Activated gamma-delta T cell (primary cell): Measurements from ENCODE around the gene ADARB1.

Experiments used
- DNase-seq: peaks from one replicate; lab custom pipeline; 2025; lab: John Stamatoyannopoulos, UW

Gene ADARB1

DNA sequence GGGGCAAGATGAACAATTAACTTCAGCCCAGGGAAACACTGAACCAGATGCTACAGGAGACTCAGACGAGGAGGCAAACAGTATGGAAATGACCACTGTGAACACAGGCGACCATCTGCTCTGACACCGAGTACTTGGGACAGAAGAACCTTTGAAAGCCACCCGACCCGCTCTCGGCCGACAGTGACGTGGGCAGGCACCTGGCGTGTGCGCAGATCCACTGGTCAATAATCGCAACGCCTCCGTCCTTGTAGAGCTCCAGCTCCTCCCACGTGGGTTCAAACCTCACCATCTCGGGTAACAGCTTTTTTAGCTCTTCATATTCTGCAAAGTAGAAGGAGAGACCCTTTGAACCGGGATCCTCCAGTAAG, 193.0 kb downstream of the ADARB1 start:
- DNase-seq = no peak

DNA sequence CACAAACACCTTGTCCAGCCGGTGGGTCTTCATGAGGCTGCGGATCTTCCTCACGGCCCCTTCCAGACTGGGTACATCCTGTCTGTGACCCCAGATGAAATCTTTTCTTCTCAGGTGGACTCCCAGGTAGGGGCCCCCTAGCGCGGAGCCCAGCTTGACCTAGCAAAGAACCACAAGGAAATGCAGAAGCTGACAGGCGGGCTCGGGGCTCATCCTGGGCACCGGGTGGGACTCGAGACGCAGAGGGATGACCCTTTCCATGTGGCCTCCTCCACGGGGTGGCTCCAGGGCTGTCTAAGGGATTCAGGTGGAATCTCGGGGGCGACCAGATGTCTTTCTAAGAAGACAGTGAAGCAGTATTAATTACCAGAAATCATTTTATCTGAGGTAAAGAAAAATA, 195.5 kb downstream of the ADARB1 start:
- DNase-seq = no peak

DNA sequence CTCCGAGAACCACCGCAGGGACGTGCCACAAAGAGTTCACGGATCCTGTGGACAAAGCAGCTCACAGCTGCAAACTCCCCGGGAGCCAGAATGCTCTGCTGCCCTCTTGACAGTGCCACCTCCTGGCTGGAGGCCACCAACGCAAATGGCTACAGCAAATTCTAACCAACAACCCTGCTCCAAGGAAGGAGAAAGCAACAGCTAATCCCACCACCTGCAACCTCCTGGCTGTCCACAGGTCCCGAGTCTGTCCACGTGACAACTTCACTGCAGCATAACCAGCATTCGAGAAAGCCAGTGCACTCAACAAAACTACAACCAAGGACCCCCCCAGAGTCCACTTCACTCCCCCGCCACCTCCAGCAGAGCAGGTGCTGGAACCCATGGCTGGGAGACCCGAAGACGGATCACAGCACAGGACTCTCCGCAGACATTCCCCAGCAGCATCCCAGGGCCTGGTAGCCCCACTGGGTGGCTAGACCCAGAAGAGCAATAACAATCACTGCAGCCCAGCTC, 196.0 kb downstream of the ADARB1 start:
- DNase-seq = no peak
